Activated naive CD4-positive, alpha-beta T cell treated with anti-CD3 and anti-CD28 coated beads, Interleukin-2, amount 10 ng/mL, durations not matched to agents 7 days and 5 days (primary cell): Measurements from ENCODE around the gene FERMT3.

ENCODE experiments used
- CTCF ChIA-PET: fragments of 350-600 bp; sonication (Branson Sonifier 250); formaldehyde crosslinking; loops from one replicate; lab custom pipeline; 2021; ENCODE audit warnings: antibody characterized with exemption; lab: Charles Lee
- DNase-seq: peaks from one replicate; pipeline ENCODE4 v3.0.0-alpha.2; 2020
- H3K27ac Mint-ChIP-seq: one replicate; pipeline ENCODE4 v1.8.0; 2021; ENCODE audit warnings: mild to moderate bottlenecking, moderate library complexity, mixed read lengths
- H3K27me3 Mint-ChIP-seq: one replicate; pipeline ENCODE4 v1.8.0; 2021; ENCODE audit warnings: mild to moderate bottlenecking, mixed read lengths
- H3K36me3 Mint-ChIP-seq: one replicate; pipeline ENCODE4 v1.8.0; 2021; ENCODE audit warnings: mixed read lengths
- H3K4me1 Mint-ChIP-seq: one replicate; pipeline ENCODE4 v1.8.0; 2021; ENCODE audit warnings: mixed read lengths
- H3K4me3 Mint-ChIP-seq: one replicate; pipeline ENCODE4 v1.8.0; 2021; ENCODE audit warnings: mild to moderate bottlenecking, moderate library complexity, mixed read lengths
- H3K9me3 Mint-ChIP-seq: one replicate; pipeline ENCODE4 v1.8.0; 2021; ENCODE audit warnings: mixed read lengths

FERMT3 gene

DNA sequence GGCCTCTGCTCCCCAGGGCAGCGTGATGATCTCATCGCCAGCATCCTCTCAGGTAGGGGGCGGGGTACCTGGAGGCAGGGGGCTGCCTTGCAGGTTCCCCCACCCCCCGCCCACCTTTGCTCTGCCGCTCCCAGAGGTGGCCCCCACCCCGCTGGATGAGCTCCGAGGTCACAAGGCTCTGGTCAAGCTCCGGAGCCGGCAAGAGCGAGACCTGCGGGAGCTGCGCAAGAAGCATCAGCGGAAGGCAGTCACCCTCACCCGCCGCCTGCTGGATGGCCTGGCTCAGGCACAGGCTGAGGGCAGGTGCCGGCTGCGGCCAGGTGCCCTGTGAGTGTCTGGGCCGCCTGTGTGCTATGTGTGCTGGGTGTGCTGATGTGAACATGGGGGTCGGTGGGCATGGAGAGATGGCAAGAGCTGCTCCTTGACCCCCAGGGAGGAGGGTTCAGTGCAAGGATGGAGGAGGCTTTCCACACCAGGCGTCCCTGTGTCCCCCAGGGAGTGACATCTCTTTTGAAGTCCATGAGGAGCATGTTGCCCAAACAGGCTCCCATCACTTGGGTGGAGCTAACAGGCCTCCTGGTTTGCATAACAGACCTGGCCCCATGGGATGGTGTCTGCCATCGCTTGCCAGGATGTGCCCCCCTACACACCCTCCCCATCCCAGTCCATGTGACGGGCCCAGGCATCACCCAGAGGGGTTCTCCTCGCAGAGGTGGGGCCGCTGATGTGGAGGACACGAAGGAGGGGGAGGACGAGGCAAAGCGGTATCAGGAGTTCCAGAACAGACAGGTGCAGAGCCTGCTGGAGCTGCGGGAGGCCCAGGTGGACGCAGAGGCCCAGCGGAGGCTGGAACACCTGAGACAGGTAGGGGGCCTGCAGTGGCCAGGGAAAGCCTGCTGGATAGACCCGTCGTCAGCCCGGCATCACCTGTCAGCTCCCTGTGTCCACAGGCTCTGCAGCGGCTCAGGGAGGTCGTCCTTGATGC is 58.9 kb downstream of the FERMT3 start:
- H3K27me3 Mint-ChIP-seq = no peaks in the 10 kb centered on the region
- H3K9me3 Mint-ChIP-seq = no peaks in the 10 kb centered on the region
- peaks cover 17% of the 10 kb centered on the region for H3K4me1 Mint-ChIP-seq
- no peak overlapping the region for H3K4me3 Mint-ChIP-seq
- CTCF ChIA-PET = interaction anchor here (1.1 to 1.8 kb wide), 2 partner anchors 14 to 39 kb away, joined by 3 to 11 read pairs; partner anchors contain the start of genes ESRRA and PLCB3
- H3K36me3 Mint-ChIP-seq = peaks cover 10% of the 10 kb centered on the region
- H3K27ac Mint-ChIP-seq = peak overlapping the region; percentile 60
- no peak for DNase-seq

DNA sequence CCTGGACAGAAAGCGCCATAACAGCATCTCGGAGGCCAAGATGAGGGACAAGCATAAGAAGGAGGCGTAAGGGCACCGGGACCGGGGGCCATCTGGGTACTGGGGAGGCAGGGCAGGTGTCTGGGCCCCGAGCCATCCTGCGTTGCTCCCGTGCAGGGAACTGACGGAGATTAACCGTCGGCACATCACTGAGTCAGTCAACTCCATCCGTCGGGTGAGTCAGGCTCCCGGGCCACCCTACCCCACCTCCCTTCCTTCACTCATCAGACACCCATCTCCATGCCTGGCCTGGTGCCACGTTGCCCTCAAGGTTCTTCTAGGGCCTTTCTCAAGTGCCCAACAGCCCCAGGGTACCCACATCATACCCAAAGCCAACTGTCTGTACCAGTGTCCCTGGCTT is 59.8 kb downstream of the FERMT3 start:
- no peak for DNase-seq
- H3K9me3 Mint-ChIP-seq = no peaks in the 10 kb centered on the region
- H3K4me1 Mint-ChIP-seq = peaks cover 17% of the 10 kb centered on the region
- CTCF ChIA-PET = interaction anchor here (0.7 kb wide), 1 partner anchor 35 kb away, joined by 3 read pairs; no protein-coding TSS in a partner anchor
- H3K27me3 Mint-ChIP-seq = no peaks in the 10 kb centered on the region
- H3K36me3 Mint-ChIP-seq = peaks cover 10% of the 10 kb centered on the region
- peak overlapping the region; percentile 42 for H3K27ac Mint-ChIP-seq
- no peak overlapping the region for H3K4me3 Mint-ChIP-seq

DNA sequence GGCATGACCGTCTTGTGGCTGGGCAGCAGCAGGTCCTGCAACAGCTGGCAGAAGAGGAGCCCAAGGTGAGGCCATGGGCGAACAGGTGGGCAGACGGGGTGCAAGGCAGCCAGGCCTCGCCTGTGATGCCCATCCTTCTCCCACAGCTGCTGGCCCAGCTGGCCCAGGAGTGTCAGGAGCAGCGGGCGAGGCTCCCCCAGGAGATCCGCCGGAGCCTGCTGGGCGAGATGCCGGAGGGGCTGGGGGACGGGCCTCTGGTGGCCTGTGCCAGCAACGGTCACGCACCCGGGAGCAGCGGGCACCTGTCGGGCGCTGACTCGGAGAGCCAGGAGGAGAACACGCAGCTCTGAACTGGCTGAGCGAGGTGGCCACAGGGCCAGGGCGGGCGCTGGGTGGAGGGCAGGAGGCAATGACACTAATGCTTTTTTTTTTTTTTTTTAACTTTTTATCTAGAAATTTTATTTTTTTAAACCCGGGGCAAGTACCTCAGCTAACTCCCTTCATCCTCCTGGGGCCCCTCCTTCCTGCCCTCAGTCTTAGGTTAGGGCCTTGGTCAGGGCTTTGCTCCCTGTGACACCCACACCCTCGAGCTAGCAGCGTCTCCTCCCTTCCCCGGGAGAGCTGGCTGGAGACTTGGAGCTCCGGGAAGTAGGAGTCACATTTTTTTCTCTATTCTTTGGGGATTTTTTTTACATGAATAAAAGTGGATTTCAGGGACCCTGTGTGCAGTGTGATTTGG is 60.9 kb downstream of the FERMT3 start:
- peaks cover 6% of the 10 kb centered on the region for H3K36me3 Mint-ChIP-seq
- CTCF ChIA-PET = interaction anchor here (0.7 to 2.4 kb wide), 3 partner anchors 15 to 34 kb away, joined by 3 to 11 read pairs (median 3); partner anchors contain the start of gene PPP1R14B
- H3K27me3 Mint-ChIP-seq = no peaks in the 10 kb centered on the region
- peak overlapping the region; percentile 65 for H3K27ac Mint-ChIP-seq
- peaks cover 24% of the 10 kb centered on the region for H3K4me1 Mint-ChIP-seq
- no peaks in the 10 kb centered on the region for H3K9me3 Mint-ChIP-seq
- no peak for DNase-seq
- no peak overlapping the region for H3K4me3 Mint-ChIP-seq

DNA sequence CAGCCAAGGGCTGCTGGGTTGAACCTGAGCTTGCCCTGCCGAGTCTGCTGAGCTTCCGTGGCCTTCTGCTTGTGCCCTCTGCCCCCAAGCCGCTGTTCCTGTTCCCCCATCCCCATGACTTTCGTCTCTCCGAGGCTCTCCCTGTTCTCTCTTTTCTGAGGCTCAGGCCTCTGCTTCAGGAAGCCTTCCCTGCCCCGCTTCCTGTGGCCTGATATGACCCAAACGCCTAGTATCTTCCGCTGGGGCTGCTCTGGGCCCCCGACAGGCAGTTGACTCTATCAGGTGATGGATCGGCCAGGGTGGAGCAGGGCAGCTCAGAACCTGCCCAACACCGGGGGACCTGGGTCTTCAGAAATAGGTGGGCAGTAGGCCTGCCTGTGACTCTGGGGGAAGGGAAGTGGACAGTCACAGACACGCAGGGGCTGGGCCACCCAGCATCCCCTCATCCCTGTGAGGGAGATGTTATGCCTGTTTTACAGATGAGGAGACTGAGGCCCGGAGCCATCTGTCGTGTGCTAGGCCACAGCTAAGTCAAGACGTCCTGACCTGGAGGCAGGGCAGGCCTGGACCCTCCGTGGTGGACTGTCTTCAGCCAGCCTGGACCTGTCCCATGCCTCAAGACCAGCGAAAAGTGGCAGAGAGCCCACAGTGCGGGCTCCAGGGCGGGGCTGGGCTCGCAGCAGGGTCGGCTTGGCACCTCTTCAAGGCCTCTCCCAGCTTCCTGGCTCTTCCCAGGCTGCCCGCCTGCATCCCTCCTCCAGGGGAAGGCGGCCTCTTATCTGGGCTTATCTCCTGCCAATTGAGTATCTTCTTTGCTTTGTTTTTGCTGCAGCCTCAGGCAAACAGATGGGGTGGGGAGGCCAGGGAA is 61.7 kb downstream of the FERMT3 start:
- peaks cover 26% of the 10 kb centered on the region for H3K4me1 Mint-ChIP-seq
- CTCF ChIA-PET = interaction anchor here (0.8 to 2.4 kb wide), 7 partner anchors 10 to 64 kb away, joined by 3 to 15 read pairs (median 6); partner anchors contain the start of genes ESRRA, FERMT3, PLCB3 and PPP1R14B

DNA sequence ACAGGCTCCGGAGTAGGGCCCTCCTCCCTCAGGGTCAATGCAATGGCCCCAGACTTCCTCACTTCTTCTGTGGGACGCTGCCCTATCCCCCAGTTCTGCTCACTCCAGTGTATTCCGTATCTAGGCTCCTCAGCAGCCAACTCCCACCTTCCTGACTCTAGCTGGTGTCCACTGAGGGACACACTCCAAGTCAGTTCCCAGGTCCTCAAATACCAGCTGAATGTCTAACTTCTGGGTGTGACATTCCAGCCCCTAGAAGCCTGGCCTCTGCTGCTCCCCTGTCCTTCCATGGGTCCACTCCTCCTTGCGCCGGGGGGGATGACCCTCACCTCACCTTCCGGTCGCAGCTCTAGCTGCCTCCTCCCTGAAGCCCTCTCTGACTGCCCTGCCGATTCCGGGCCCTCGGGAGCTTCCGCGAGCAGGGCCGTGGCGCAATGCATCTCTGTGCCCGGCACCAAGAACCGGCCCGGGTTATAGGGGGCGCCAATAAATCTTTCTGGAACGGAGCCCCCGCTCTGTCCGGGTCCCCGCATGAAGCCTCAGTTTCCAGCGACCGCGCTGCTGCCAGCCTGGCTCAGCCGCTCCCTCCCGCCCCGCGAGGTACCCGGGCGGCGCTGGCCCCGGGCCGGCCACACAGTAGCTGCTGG is 62.5 kb downstream of the FERMT3 start:
- Mint-ChIP-seq H3K36me3 (peaks cover 7% of the 10 kb centered on the region), H3K27ac (peak overlapping the region; percentile 97), H3K27me3 (no peaks in the 10 kb centered on the region), H3K4me1 (peaks cover 26% of the 10 kb centered on the region), H3K9me3 (no peaks in the 10 kb centered on the region), H3K4me3 (peak overlapping the region; percentile 92)
- peak; percentile 61 for DNase-seq
- CTCF ChIA-PET = interaction anchor here (0.8 to 2.4 kb wide), 6 partner anchors 11 to 64 kb away, joined by 3 to 15 read pairs (median 8); partner anchors contain the start of genes ESRRA, FERMT3, PLCB3 and PPP1R14B

More for the DNA sequence above, 61.7 kb downstream of the FERMT3 start:
- H3K27ac Mint-ChIP-seq = peak overlapping the region; percentile 97
- no peaks in the 10 kb centered on the region for H3K27me3 Mint-ChIP-seq
- peaks cover 4% of the 10 kb centered on the region for H3K36me3 Mint-ChIP-seq
- no peak for DNase-seq
- H3K9me3 Mint-ChIP-seq = no peaks in the 10 kb centered on the region
- H3K4me3 Mint-ChIP-seq = peak overlapping the region; percentile 92

DNA sequence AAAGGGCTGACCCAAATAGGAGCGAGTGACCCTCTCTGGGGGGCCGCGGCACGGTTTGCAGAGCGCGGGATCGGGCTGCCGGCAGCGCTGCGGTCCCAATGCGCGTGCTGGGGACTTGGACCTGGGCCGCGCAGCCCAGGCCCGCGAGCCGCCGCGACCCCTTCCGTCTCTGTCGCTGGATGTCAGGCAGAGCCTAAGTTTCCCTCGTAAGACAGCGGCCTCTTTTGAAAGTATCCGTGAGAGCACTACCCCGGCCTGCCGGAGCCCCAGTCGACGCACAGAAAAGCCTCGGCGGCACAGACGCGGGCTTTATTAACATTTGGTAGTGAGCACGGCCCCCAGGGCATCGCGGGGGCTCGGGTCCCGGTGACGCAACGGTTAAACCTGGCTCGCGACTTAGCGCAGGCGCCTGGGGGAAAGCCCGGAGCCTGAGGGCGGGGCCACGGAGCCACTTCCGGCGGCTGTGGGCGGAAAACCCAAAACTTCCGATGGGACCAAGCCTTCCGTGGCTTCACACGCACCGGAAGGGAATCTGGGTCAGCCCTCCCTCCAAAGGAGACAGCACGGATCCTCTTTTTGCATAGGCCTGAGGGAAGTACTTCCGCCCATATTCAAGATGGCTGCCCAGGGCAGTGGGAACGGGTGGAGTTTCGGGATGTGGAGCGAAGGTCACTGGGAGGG is 63.2 kb downstream of the FERMT3 start:
- Mint-ChIP-seq H3K9me3 (no peaks in the 10 kb centered on the region), H3K27ac (peak overlapping the region; percentile 97), H3K4me3 (peak overlapping the region; percentile 92), H3K4me1 (peaks cover 26% of the 10 kb centered on the region), H3K36me3 (peaks cover 8% of the 10 kb centered on the region), H3K27me3 (no peaks in the 10 kb centered on the region)
- CTCF ChIA-PET = interaction anchor here (1.0 to 2.4 kb wide), 6 partner anchors 11 to 65 kb away, joined by 3 to 15 read pairs (median 8); partner anchors contain the start of genes ESRRA, FERMT3, PLCB3 and PPP1R14B
- peak; percentile 98 for DNase-seq
